Panc1 (cell line): ENCODE results near the gene RBM7. TPM values are rescaled to one million over a fixed set of nuclear protein-coding genes. Genes with fewer than 3 reads are reported as not detected.

Experiments
- ATAC-seq: fragments of 200-7000 bp; cut with Tn5 transposase; 2 replicates; pipeline ENCODE4 v1.9.1; 2020; ENCODE audit warnings: mild to moderate bottlenecking, moderate library complexity
- BruUV-seq: library from RNA; stranded (reverse); fragments of 400-500 nt; replicated peaks from 2 replicates; lab custom pipeline; 2021; lab: Mats Ljungman, UMichigan
- CTCF ChIA-PET: fragments of 300-600 bp; sonication (Branson Sonifier 250); formaldehyde crosslinking; loops from one replicate; lab custom pipeline; 2022; ENCODE audit warnings: antibody characterized with exemption; lab: Charles Lee
- POLR2A ChIA-PET: fragments of 300-600 bp; sonication (Branson Sonifier 250); formaldehyde crosslinking; loops from one replicate; lab custom pipeline; 2022; ENCODE audit warnings: antibody characterized with exemption; lab: Charles Lee
- DNase-seq: peaks from one replicate; pipeline ENCODE4 v3.0.0-alpha.2; 2010; ENCODE audit warnings: low read depth, low spot score
- H3K27ac ChIP-seq: 2 replicates; pipeline ENCODE4 v1.5.1; 2011; ENCODE audit warnings: mild to moderate bottlenecking, low read length, inconsistent platforms
- H3K27me3 ChIP-seq: fragments of 200-500 bp; sonication (Bioruptor generic); 2 replicates; pipeline ENCODE4 v1.6.0; 2014; ENCODE audit warnings: low read length, inconsistent platforms; ENCODE audit not compliant: control insufficient read depth, insufficient read depth
- H3K36me3 ChIP-seq: fragments of 200-500 bp; sonication (Bioruptor generic); 2 replicates; pipeline ENCODE4 v1.5.1; 2014; ENCODE audit warnings: inconsistent platforms, mild to moderate bottlenecking, low read length, moderate library complexity; ENCODE audit not compliant: control insufficient read depth, insufficient read depth
- H3K4me1 ChIP-seq: 2 replicates; pipeline ENCODE4 v1.5.1; 2011; ENCODE audit warnings: inconsistent platforms, mild to moderate bottlenecking, low read length, moderate library complexity; ENCODE audit not compliant: control insufficient read depth, insufficient read depth
- H3K4me3 ChIP-seq, 2 experiments: 2 replicates each; pipeline ENCODE4 v1.5.1; 2011 to 2012; ENCODE audit warnings: low read depth in 2 of 2, low read length in 2 of 2, mild to moderate bottlenecking in 2 of 2, inconsistent platforms in 1 of 2, moderate library complexity in 1 of 2
- H3K9me3 ChIP-seq: fragments of 200-500 bp; sonication (Bioruptor generic); 2 replicates; pipeline ENCODE4 v1.5.1; 2014; ENCODE audit warnings: low read depth, mild to moderate bottlenecking, inconsistent platforms, low read length, moderate library complexity; ENCODE audit not compliant: control insufficient read depth, insufficient read depth
- CTCF ChIP-seq: fragments of 450-650 bp; IDR thresholded peaks from 2 replicates; pipeline ENCODE4 v1.5.1; 2017; ENCODE audit warnings: mild to moderate bottlenecking
- POLR2AphosphoS5 ChIP-seq: IDR thresholded peaks from 2 replicates; pipeline ENCODE4 v1.6.1; 2012; ENCODE audit warnings: mild to moderate bottlenecking, low read depth, low read length, moderate library complexity
- REST ChIP-seq, 2 experiments: IDR thresholded peaks; 2 replicates each; pipeline ENCODE4 v1.6.1; 2011 to 2012; ENCODE audit warnings: low read depth in 2 of 2, control low read depth in 1 of 2, low read length in 1 of 2, mild to moderate bottlenecking in 1 of 2, moderate library complexity in 1 of 2; ENCODE audit not compliant: insufficient read depth in 1 of 2
- SIN3A ChIP-seq: IDR thresholded peaks from 2 replicates; pipeline ENCODE4 v1.6.1; 2012; ENCODE audit warnings: low read depth, mild to moderate bottlenecking, low read length, moderate library complexity, borderline replicate concordance; ENCODE audit not compliant: insufficient read depth
- TCF7L2 ChIP-seq: IDR thresholded peaks from 2 replicates; pipeline ENCODE4 v1.6.1; 2011; ENCODE audit warnings: mild to moderate bottlenecking, low read depth, low read length, inconsistent platforms
- in situ Hi-C: cut with HindIII; loops from 2 replicates; pipeline ENCODE4 v1.10.0; 2016; ENCODE audit warnings: low sequenced_read_pairs, low pct_unique_long_range_greater_than_20kb
- intact Hi-C: fragments of 100-400 bp; cut with micrococcal nuclease; formaldehyde crosslinking; loops from one replicate; pipeline ENCODE4 v1.10.0; 2022; ENCODE audit not compliant: unreplicated experiment
- total RNA-seq: library from RNA; stranded (reverse); gene quantifications from one replicate; pipeline ENCODE4 v1.2.1, GENCODE V29; 2021; ENCODE audit not compliant: unreplicated experiment

RBM7 gene
- total RNA-seq, 1 experiment from 2014 or later = 35.2 TPM

- ATAC-seq (no peak), DNase-seq (no peak)
- TF ChIP-seq REST (IDR thresholded peaks at IDR 0.05; ENCODE audit: insufficient read depth in 1 of 2, low read depth in 2 of 2, low read length in 1 of 2) (no peak), SIN3A (no peak), CTCF (no peak), POLR2AphosphoS5 (no peak), TCF7L2 (no peak)
- in situ Hi-C loops (no loop called here), intact Hi-C loops (no loop called here)
- BruUV-seq = no TSS peak
- Histone ChIP-seq H3K36me3 (peaks cover 15% of the 10 kb centered on the region; the same call in 1 of the 2 replicates), H3K27me3 (no peaks in the 10 kb centered on the region), H3K4me1 (no peaks in the 10 kb centered on the region), H3K9me3 (no peaks in the 10 kb centered on the region), H3K4me3 (no peak overlapping the region), H3K27ac (no peak overlapping the region)
- ChIA-PET CTCF (no interaction called here), POLR2A (no interaction called here)
Observed at GRCh38 chr11:114452399-114452798, 51.9 kb downstream of the RBM7 start.

Other genes with a start within 250 kb of the RBM7 start
- gene NNMT, start 104.3 kb upstream of the RBM7 start, total RNA-seq = 1.7 TPM
- 6.2 TPM for gene C11orf71, start 155 bp upstream of the RBM7 start, total RNA-seq
- 111 TPM for gene REXO2, start 38.8 kb downstream of the RBM7 start, total RNA-seq
- gene NXPE1, start 159.2 kb downstream of the RBM7 start, total RNA-seq = not detected
- not detected for gene NXPE4, start 195.1 kb downstream of the RBM7 start, total RNA-seq